IgD-negative memory B cell (primary cell): ENCODE measurements around the gene PHLDB3. TPM values are rescaled to one million over a fixed set of nuclear protein-coding genes. Genes with fewer than 3 reads are reported as not detected.
"Not testable (repeated sequence)": the region's sequence is repeated elsewhere in the genome, so short reads cannot be mapped to it uniquely, and the experiment has no call there.

Experiments
- H3K27ac Mint-ChIP-seq, 3 donors: one replicate each; pipeline ENCODE4 v1.8.0; 2020 to 2022; ENCODE audit warnings: mild to moderate bottlenecking in 3 of 3, mixed read lengths in 3 of 3, moderate library complexity in 1 of 3
- H3K27me3 Mint-ChIP-seq: one replicate; pipeline ENCODE4 v1.8.0; 2021; ENCODE audit warnings: mixed read lengths
- H3K36me3 Mint-ChIP-seq: one replicate; pipeline ENCODE4 v1.8.0; 2020; ENCODE audit warnings: mild to moderate bottlenecking, mixed read lengths
- H3K4me1 Mint-ChIP-seq, 3 donors: one replicate each; pipeline ENCODE4 v1.8.0; 2020 to 2022; ENCODE audit warnings: mixed read lengths in 3 of 3, mild to moderate bottlenecking in 1 of 3
- H3K4me3 Mint-ChIP-seq, 4 donors: one replicate each; pipeline ENCODE4 v1.8.0; 2020 to 2022; ENCODE audit warnings: mild to moderate bottlenecking in 4 of 4, mixed read lengths in 4 of 4, moderate library complexity in 3 of 4
- H3K9me3 Mint-ChIP-seq, 3 donors: one replicate each; pipeline ENCODE4 v1.8.0; 2020 to 2021; ENCODE audit warnings: mixed read lengths in 3 of 3, mild to moderate bottlenecking in 1 of 3
- polyA plus RNA-seq: library from polyadenylated mRNA; unstranded; fragments of 300-500 nt; fragmentation: Illumina TruSeq; gene quantifications from one replicate; pipeline ENCODE4 v1.2.3, GENCODE V29; 2021

The PHLDB3 gene
- 6.8 TPM for polyA plus RNA-seq

GRCh38 chr19:43504426-43505185 is at the start of gene PHLDB3:
Gene PHLDB3 (minus strand): TSS chr19:43504746. CDS start chr19:43504118, 628 bp downstream.
- Mint-ChIP-seq H3K27me3 (no peaks in the 10 kb centered on the region), H3K4me3 (peak within 1 kb of the TSS; percentile 94 to 99 (median 97)), H3K36me3 (no peaks in the 10 kb centered on the region), H3K4me1 (peaks cover 11 to 15% (median 13%) of the 10 kb centered on the region in 3 donors), H3K9me3 (no peaks in the 10 kb centered on the region), H3K27ac (peak within 1 kb of the TSS; percentile 95 to 98 (median 98))

GRCh38 chr19:43553656-43554055 is 49.1 kb upstream of the PHLDB3 start:
- Mint-ChIP-seq H3K4me1 (peaks cover 6 to 13% (median 8%) of the 10 kb centered on the region in 3 donors), H3K9me3 (no peaks in the 10 kb centered on the region), H3K36me3 (peaks cover 5% of the 10 kb centered on the region), H3K27ac (no peak overlapping the region), H3K27me3 (no peaks in the 10 kb centered on the region), H3K4me3 (no peak overlapping the region)

GRCh38 chr19:43552616-43553015 is 48.1 kb upstream of the PHLDB3 start:
- Mint-ChIP-seq H3K4me1 (peaks cover 6 to 12% (median 8%) of the 10 kb centered on the region in 3 donors), H3K36me3 (peaks cover 3% of the 10 kb centered on the region), H3K9me3 (no peaks in the 10 kb centered on the region), H3K4me3 (no peak overlapping the region), H3K27me3 (no peaks in the 10 kb centered on the region), H3K27ac (peak overlapping the region in 1 of 3 donors; percentile 16)

GRCh38 chr19:43552198-43552450 is 47.6 kb upstream of the PHLDB3 start:
- Mint-ChIP-seq H3K36me3 (no peaks in the 10 kb centered on the region), H3K4me3 (no peak overlapping the region), H3K27me3 (no peaks in the 10 kb centered on the region), H3K4me1 (peaks cover 6 to 12% (median 8%) of the 10 kb centered on the region in 3 donors), H3K9me3 (no peaks in the 10 kb centered on the region), H3K27ac (no peak overlapping the region)

- H3K4me3 Mint-ChIP-seq, result no peak overlapping the region
- no peaks in the 10 kb centered on the region for H3K27me3 Mint-ChIP-seq
- no peaks in the 10 kb centered on the region for H3K9me3 Mint-ChIP-seq
- peak overlapping the region in 1 of 3 donors; percentile 79 for H3K27ac Mint-ChIP-seq
- H3K4me1 Mint-ChIP-seq, result peaks cover 6 to 12% (median 8%) of the 10 kb centered on the region in 3 donors
- H3K36me3 Mint-ChIP-seq, result no peaks in the 10 kb centered on the region
Measured at GRCh38 chr19:43551399-43552197, 47.1 kb upstream of the PHLDB3 start.

GRCh38 chr19:43548706-43549105 is 44.2 kb upstream of the PHLDB3 start:
- peaks cover 0 to 1% (median 0%) of the 10 kb centered on the region in 3 donors for H3K4me1 Mint-ChIP-seq
- no peaks in the 10 kb centered on the region for H3K9me3 Mint-ChIP-seq
- H3K27me3 Mint-ChIP-seq, result no peaks in the 10 kb centered on the region
- no peak overlapping the region for H3K27ac Mint-ChIP-seq
- no peak overlapping the region for H3K4me3 Mint-ChIP-seq
- H3K36me3 Mint-ChIP-seq, result no peaks in the 10 kb centered on the region

GRCh38 chr19:43547926-43548325 is 43.4 kb upstream of the PHLDB3 start:
- not testable (repeated sequence) for H3K27me3 Mint-ChIP-seq, H3K36me3 Mint-ChIP-seq, H3K4me1 Mint-ChIP-seq, H3K27ac Mint-ChIP-seq, H3K4me3 Mint-ChIP-seq, H3K9me3 Mint-ChIP-seq

- Mint-ChIP-seq H3K27ac (no peak overlapping the region), H3K9me3 (no peaks in the 10 kb centered on the region), H3K36me3 (peaks cover 3% of the 10 kb centered on the region), H3K27me3 (no peaks in the 10 kb centered on the region), H3K4me1 (peaks cover 0 to 1% (median 0%) of the 10 kb centered on the region in 3 donors), H3K4me3 (no peak overlapping the region)
Measured at GRCh38 chr19:43546581-43546980, 42.0 kb upstream of the PHLDB3 start.

GRCh38 chr19:43545981-43546380 is 41.4 kb upstream of the PHLDB3 start:
- peaks cover 7% of the 10 kb centered on the region for H3K36me3 Mint-ChIP-seq
- H3K27ac Mint-ChIP-seq, result no peak overlapping the region
- H3K4me3 Mint-ChIP-seq, result no peak overlapping the region
- H3K9me3 Mint-ChIP-seq, result no peaks in the 10 kb centered on the region
- H3K27me3 Mint-ChIP-seq, result no peaks in the 10 kb centered on the region
- peaks cover 0 to 1% (median 0%) of the 10 kb centered on the region in 3 donors for H3K4me1 Mint-ChIP-seq

- H3K9me3 Mint-ChIP-seq, result no peaks in the 10 kb centered on the region
- H3K27me3 Mint-ChIP-seq, result no peaks in the 10 kb centered on the region
- H3K27ac Mint-ChIP-seq, result peak overlapping the region in 2 of 3 donors; percentile 38 to 53
- H3K4me3 Mint-ChIP-seq, result no peak overlapping the region
- H3K4me1 Mint-ChIP-seq, result no peaks in the 10 kb centered on the region
- H3K36me3 Mint-ChIP-seq, result peaks cover 9% of the 10 kb centered on the region
Measured at GRCh38 chr19:43545276-43545675, 40.7 kb upstream of the PHLDB3 start.

- H3K4me3 Mint-ChIP-seq, result no peak overlapping the region
- H3K27ac Mint-ChIP-seq, result no peak overlapping the region
- peaks cover 0 to 3% (median 2%) of the 10 kb centered on the region in 3 donors for H3K9me3 Mint-ChIP-seq
- peaks cover 12% of the 10 kb centered on the region for H3K36me3 Mint-ChIP-seq
- no peaks in the 10 kb centered on the region for H3K4me1 Mint-ChIP-seq
- no peaks in the 10 kb centered on the region for H3K27me3 Mint-ChIP-seq
Measured at GRCh38 chr19:43544077-43544476, 39.5 kb upstream of the PHLDB3 start.

GRCh38 chr19:43541920-43542650 is 37.5 kb upstream of the PHLDB3 start:
- H3K9me3 Mint-ChIP-seq, result peaks cover 0 to 10% (median 6%) of the 10 kb centered on the region in 3 donors
- H3K27me3 Mint-ChIP-seq, result no peaks in the 10 kb centered on the region
- H3K4me1 Mint-ChIP-seq, result no peaks in the 10 kb centered on the region
- no peak overlapping the region for H3K4me3 Mint-ChIP-seq
- H3K27ac Mint-ChIP-seq, result peak overlapping the region in 1 of 3 donors; percentile 17
- H3K36me3 Mint-ChIP-seq, result peaks cover 19% of the 10 kb centered on the region

GRCh38 chr19:43540381-43540780 is 35.8 kb upstream of the PHLDB3 start:
- Mint-ChIP-seq H3K4me3 (no peak overlapping the region), H3K36me3 (peaks cover 19% of the 10 kb centered on the region), H3K4me1 (peaks cover 0 to 5% (median 3%) of the 10 kb centered on the region in 3 donors), H3K9me3 (peaks cover 0 to 10% (median 6%) of the 10 kb centered on the region in 3 donors), H3K27ac (no peak overlapping the region), H3K27me3 (no peaks in the 10 kb centered on the region)

GRCh38 chr19:43538922-43539321 is 34.4 kb upstream of the PHLDB3 start:
- H3K27me3 Mint-ChIP-seq, result no peaks in the 10 kb centered on the region
- no peak overlapping the region for H3K27ac Mint-ChIP-seq
- H3K9me3 Mint-ChIP-seq, result peaks cover 0 to 10% (median 6%) of the 10 kb centered on the region in 3 donors
- peaks cover under 1 to 5% (median 3%) of the 10 kb centered on the region in 3 donors for H3K4me1 Mint-ChIP-seq
- H3K36me3 Mint-ChIP-seq, result peaks cover 19% of the 10 kb centered on the region
- no peak overlapping the region for H3K4me3 Mint-ChIP-seq
